ENCODE data around the gene DNAJB6. TPM values are rescaled to one million over a fixed set of nuclear protein-coding genes. Genes with fewer than 3 reads are reported as not detected.

DNAJB6 gene
- total and polyA plus RNA-seq, 2 donors (not counting 3 experiments of a cell fraction or from before 2014, with no cell fraction given): 69.6 to 135 TPM

DNA sequence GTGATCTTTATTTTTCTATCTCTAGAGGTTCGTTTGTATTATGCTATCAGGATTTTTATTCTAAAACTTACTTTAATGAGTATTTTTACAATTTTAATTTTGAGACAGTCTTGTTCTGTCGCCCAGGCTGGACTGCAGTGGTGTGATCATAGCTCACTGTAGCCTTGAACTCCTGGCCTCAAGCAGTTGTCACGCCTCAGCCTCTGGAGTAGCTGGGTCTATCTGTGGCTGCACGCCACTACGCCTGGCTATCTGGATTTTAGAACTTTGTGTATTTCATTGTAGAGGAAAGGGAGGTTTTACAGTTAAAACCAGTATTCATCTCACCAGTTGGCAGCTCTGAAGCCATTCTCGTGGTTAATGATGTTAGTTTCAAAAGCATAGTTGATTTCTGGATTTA is 25.9 kb downstream of the DNAJB6 start:
- dilution Hi-C loops (cut with MboI; ENCODE audit: extremely low pct_ligation_motif_present, low sequenced_read_pairs) (no loop called here), intact Hi-C loops (cut with micrococcal nuclease) (no loop called here)
- peaks cover 94% of the 10 kb centered on the region for H3K79me2 ChIP-seq (ENCODE audit: control insufficient read depth, insufficient read depth, low read length)
- FAIRE-seq (no peak), DNase-seq (ENCODE audit: low read depth, low spot score) (no peak)
- no peaks in the 10 kb centered on the region for H3K27me3 ChIP-seq (ENCODE audit: control insufficient read depth in 2 of 2, insufficient read depth in 2 of 2, low read length in 2 of 2)
- BruUV-seq (replicated peaks): no TSS peak
- H3K9me1 ChIP-seq (replicated peaks; ENCODE audit: control insufficient read depth, extremely low read depth, insufficient read depth, low read length): no peaks in the 10 kb centered on the region
- TF ChIP-seq EZH2 (IDR thresholded peaks at IDR 0.05; ENCODE audit: borderline replicate concordance, low read depth, low read length, severe bottlenecking) (no peak), JUN (IDR thresholded peaks at IDR 0.05; ENCODE audit: borderline replicate concordance, insufficient read depth, insufficient read length, low read depth) (no peak), POLR2AphosphoS5 (IDR thresholded peaks at IDR 0.05; ENCODE audit: insufficient read depth, low read depth, low read length) (no peak), MYC (IDR thresholded peaks at IDR 0.05; ENCODE audit: low read depth, low read length) (no peak), FOS (IDR thresholded peaks at IDR 0.05; ENCODE audit: borderline replicate concordance, insufficient read depth, low read length) (no peak), GATA2 (IDR thresholded peaks at IDR 0.05; ENCODE audit: insufficient read depth, insufficient read length, low read depth, low read length) (no peak), POLR2A (IDR thresholded peaks at IDR 0.05; ENCODE audit: low read depth, low read length) (no peak)
- TF ChIP-seq, protein P1, sequence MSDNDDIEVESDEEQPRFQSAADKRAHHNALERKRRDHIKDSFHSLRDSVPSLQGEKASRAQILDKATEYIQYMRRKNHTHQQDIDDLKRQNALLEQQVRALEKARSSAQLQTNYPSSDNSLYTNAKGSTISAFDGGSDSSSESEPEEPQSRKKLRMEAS (IDR thresholded peaks at IDR 0.05; ENCODE audit: insufficient read depth, insufficient read length): no peak
- TF ChIP-seq, protein P2, sequence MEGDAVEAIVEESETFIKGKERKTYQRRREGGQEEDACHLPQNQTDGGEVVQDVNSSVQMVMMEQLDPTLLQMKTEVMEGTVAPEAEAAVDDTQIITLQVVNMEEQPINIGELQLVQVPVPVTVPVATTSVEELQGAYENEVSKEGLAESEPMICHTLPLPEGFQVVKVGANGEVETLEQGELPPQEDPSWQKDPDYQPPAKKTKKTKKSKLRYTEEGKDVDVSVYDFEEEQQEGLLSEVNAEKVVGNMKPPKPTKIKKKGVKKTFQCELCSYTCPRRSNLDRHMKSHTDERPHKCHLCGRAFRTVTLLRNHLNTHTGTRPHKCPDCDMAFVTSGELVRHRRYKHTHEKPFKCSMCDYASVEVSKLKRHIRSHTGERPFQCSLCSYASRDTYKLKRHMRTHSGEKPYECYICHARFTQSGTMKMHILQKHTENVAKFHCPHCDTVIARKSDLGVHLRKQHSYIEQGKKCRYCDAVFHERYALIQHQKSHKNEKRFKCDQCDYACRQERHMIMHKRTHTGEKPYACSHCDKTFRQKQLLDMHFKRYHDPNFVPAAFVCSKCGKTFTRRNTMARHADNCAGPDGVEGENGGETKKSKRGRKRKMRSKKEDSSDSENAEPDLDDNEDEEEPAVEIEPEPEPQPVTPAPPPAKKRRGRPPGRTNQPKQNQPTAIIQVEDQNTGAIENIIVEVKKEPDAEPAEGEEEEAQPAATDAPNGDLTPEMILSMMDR (IDR thresholded peaks at IDR 0.05; ENCODE audit: extremely low read depth in 1 of 2, insufficient read depth in 1 of 2, low read depth in 1 of 2, low read length in 2 of 2): no peak
- peaks cover 3% of the 10 kb centered on the region for H4K20me1 ChIP-seq (replicated peaks; ENCODE audit: control insufficient read depth, extremely low read depth, insufficient read depth, low read length)
- H3K4me2 ChIP-seq (ENCODE audit: insufficient read depth, low read length): no peak overlapping the region
- H3K4me1 ChIP-seq (ENCODE audit: control insufficient read depth, extremely low read depth, insufficient read depth, low read length): peaks cover 7% of the 10 kb centered on the region
- no peak overlapping the region for H3K9ac ChIP-seq (replicated peaks; ENCODE audit: extremely low read depth, insufficient read depth, low read length)
- ChIA-PET POLR2A (no interaction called here), CTCF (interaction anchor here (0.6 to 1.2 kb wide), 3 partner anchors 16 to 65 kb away, joined by 3 read pairs; no protein-coding TSS in a partner anchor)
- H3K27ac ChIP-seq (ENCODE audit: insufficient read depth, low read depth, low read length): no peak overlapping the region
- no peak overlapping the region for H2AFZ ChIP-seq (ENCODE audit: low read depth, low read length)
- no peaks in the 10 kb centered on the region for H3K9me3 ChIP-seq (replicated peaks; ENCODE audit: control insufficient read depth, insufficient read depth, low read length)
- no peak overlapping the region for H3K4me3 ChIP-seq (replicated peaks in 1 of 3; ENCODE audit: insufficient read depth in 1 of 3, low read depth in 1 of 3, low read length in 3 of 3)
- peaks cover 12 to 25% of the 10 kb centered on the region in 2 experiments for H3K36me3 ChIP-seq (ENCODE audit: control insufficient read depth in 2 of 2, extremely low read depth in 1 of 2, insufficient read depth in 2 of 2, low read length in 2 of 2)
